Fibroblast of skin of left biceps (primary cell): ENCODE measurements around the gene GTPBP6.
"Not testable (repeated sequence)": the region's sequence is repeated elsewhere in the genome, so short reads cannot be mapped to it uniquely, and the experiment has no call there.

Source experiments
- DNase-seq, 2 experiments: peaks; one replicate each; pipeline ENCODE4 v3.0.0-alpha.2; 2013; ENCODE audit warnings: low read depth in 2 of 2

The GTPBP6 gene

GRCh38 chrX:334971-335757 lies 16.6 kb upstream of the GTPBP6 start:
- DNase-seq, result no peak

GRCh38 chrX:334331-334891 lies 15.8 kb upstream of the GTPBP6 start:
- DNase-seq, result no peak

GRCh38 chrX:333611-334311 lies 15.2 kb upstream of the GTPBP6 start:
- no peak for DNase-seq

- no peak for DNase-seq
Observed at GRCh38 chrX:332916-333610, 14.5 kb upstream of the GTPBP6 start.

GRCh38 chrX:332496-332860 lies 13.9 kb upstream of the GTPBP6 start:
- no peak for DNase-seq

GRCh38 chrX:331825-332495 lies 13.4 kb upstream of the GTPBP6 start:
- DNase-seq, result no peak

GRCh38 chrX:331151-331824 lies 12.7 kb upstream of the GTPBP6 start:
- DNase-seq, result no peak

GRCh38 chrX:330726-331150 lies 12.1 kb upstream of the GTPBP6 start:
- no peak for DNase-seq

- DNase-seq, result not testable (repeated sequence)
Observed at GRCh38 chrX:330141-330725, 11.6 kb upstream of the GTPBP6 start.

- DNase-seq, result no peak
Observed at GRCh38 chrX:329291-329910, 10.8 kb upstream of the GTPBP6 start.

GRCh38 chrX:327660-328126 lies 9.1 kb upstream of the GTPBP6 start:
- DNase-seq, result no peak

- DNase-seq, result not testable (repeated sequence)
Observed at GRCh38 chrX:324664-325063, 6.1 kb upstream of the GTPBP6 start.

- no peak for DNase-seq
Observed at GRCh38 chrX:323721-324628, 5.4 kb upstream of the GTPBP6 start.

- no peak for DNase-seq
Observed at GRCh38 chrX:320126-320783, 1.7 kb upstream of the GTPBP6 start.

GRCh38 chrX:319579-320125 lies 1.1 kb upstream of the GTPBP6 start:
- no peak for DNase-seq

- DNase-seq, result peak; percentile 95
Observed at GRCh38 chrX:318068-318738, 393 bp downstream of the GTPBP6 start.

GRCh38 chrX:317424-318067 lies 1.1 kb downstream of the GTPBP6 start:
- no peak for DNase-seq
